PC-3 (cell line): ENCODE results near the gene PPP2R5E. TPM values are rescaled to one million over a fixed set of nuclear protein-coding genes. Genes with fewer than 3 reads are reported as not detected.

Experiments used
- ATAC-seq: fragments of 200-7000 bp; cut with Tn5 transposase; 2 replicates; pipeline ENCODE4 v1.9.1; 2020; ENCODE audit warnings: mild to moderate bottlenecking, moderate library complexity
- BruUV-seq: library from RNA; stranded (reverse); fragments of 400-500 nt; replicated peaks from 2 replicates; lab custom pipeline; 2021; lab: Mats Ljungman, UMichigan
- CTCF ChIA-PET: fragments of 300-600 bp; sonication (Branson Sonifier 250); formaldehyde crosslinking; loops from one replicate; lab custom pipeline; 2022; ENCODE audit warnings: antibody characterized with exemption; lab: Charles Lee
- POLR2A ChIA-PET: fragments of 300-600 bp; sonication (Branson Sonifier 250); formaldehyde crosslinking; loops from one replicate; lab custom pipeline; 2022; ENCODE audit warnings: antibody characterized with exemption; ENCODE audit not compliant: unreplicated experiment; lab: Charles Lee
- DNase-seq: peaks from one replicate; pipeline ENCODE4 v3.0.0-alpha.2; 2015
- H2AFZ ChIP-seq: fragments of 300-600 bp; sonication (generic); 2 replicates; pipeline ENCODE4 v1.6.0; 2016; ENCODE audit warnings: antibody characterized with exemption, low read length
- H3F3A ChIP-seq: fragments of 300-600 bp; sonication (generic); one replicate; pipeline ENCODE4 v1.6.0; 2017; ENCODE audit warnings: antibody characterized with exemption, low read length, control low read depth, mild to moderate bottlenecking; ENCODE audit not compliant: unreplicated experiment
- H3K27ac ChIP-seq: fragments of 300-600 bp; sonication (generic); 2 replicates; pipeline ENCODE4 v1.5.1; 2016; ENCODE audit warnings: mild to moderate bottlenecking, low read length
- H3K27me3 ChIP-seq: fragments of 300-600 bp; sonication (generic); 2 replicates; pipeline ENCODE4 v1.6.1; 2016; ENCODE audit warnings: low read length, mixed read lengths
- H3K36me3 ChIP-seq: fragments of 300-600 bp; sonication (generic); 2 replicates; pipeline ENCODE4 v1.6.1; 2016; ENCODE audit warnings: low read depth, mixed run types, low read length, mixed read lengths
- H3K4me1 ChIP-seq: fragments of 300-600 bp; sonication (generic); 2 replicates; pipeline ENCODE4 v1.5.1; 2016; ENCODE audit warnings: low read length; ENCODE audit not compliant: insufficient read depth
- H3K4me2 ChIP-seq: fragments of 300-600 bp; sonication (generic); 2 replicates; pipeline ENCODE4 v1.6.0; 2016; ENCODE audit warnings: low read length
- H3K4me3 ChIP-seq: fragments of 300-600 bp; sonication (generic); 2 replicates; pipeline ENCODE4 v1.5.1; 2016; ENCODE audit warnings: mild to moderate bottlenecking, low read length, mixed read lengths
- H3K79me2 ChIP-seq: fragments of 300-600 bp; sonication (generic); 2 replicates; pipeline ENCODE4 v1.6.1; 2017; ENCODE audit warnings: low read length, mixed read lengths
- H3K9ac ChIP-seq: fragments of 300-600 bp; sonication (generic); 2 replicates; pipeline ENCODE4 v1.6.0; 2016; ENCODE audit warnings: mild to moderate bottlenecking, low read length
- H3K9me2 ChIP-seq: fragments of 300-600 bp; sonication (generic); replicated peaks from 2 replicates; pipeline ENCODE4 v1.6.1; 2016; ENCODE audit warnings: mixed run types, low read length, mixed read lengths
- H3K9me3 ChIP-seq: fragments of 300-600 bp; sonication (generic); 2 replicates; pipeline ENCODE4 v1.6.1; 2016; ENCODE audit warnings: low read length, mixed read lengths
- H4K20me1 ChIP-seq: fragments of 300-600 bp; sonication (generic); 2 replicates; pipeline ENCODE4 v1.6.1; 2016; ENCODE audit warnings: low read length, mixed read lengths
- EZH2 ChIP-seq: fragments of 300-600 bp; sonication (generic); IDR thresholded peaks from one replicate; pipeline ENCODE4 v1.6.1; 2017; ENCODE audit warnings: antibody characterized with exemption, mild to moderate bottlenecking, low read length; ENCODE audit not compliant: unreplicated experiment
- EZH2phosphoT487 ChIP-seq: fragments of 300-600 bp; sonication (generic); IDR thresholded peaks from 2 replicates; pipeline ENCODE4 v1.6.1; 2018; ENCODE audit warnings: mild to moderate bottlenecking, antibody characterized with exemption, low read length, borderline replicate concordance
- intact Hi-C: fragments of 100-400 bp; cut with micrococcal nuclease; formaldehyde crosslinking; loops from 2 replicates; pipeline ENCODE4 v1.9.0; 2023
- total RNA-seq: library from RNA; depleted of rRNA; stranded (reverse); fragments of >200 nt; gene quantifications from 2 replicates; pipeline ENCODE4 v1.2.3, GENCODE V29; 2014
- TF ChIP-seq, protein P1 (sequence below): fragments of 300-600 bp; sonication (generic); conservative IDR thresholded peaks from 2 replicates; pipeline ENCODE4 v1.5.1; 2017; ENCODE audit warnings: antibody characterized with exemption, low read depth, mild to moderate bottlenecking, low read length

The PPP2R5E gene
- total RNA-seq, 1 experiment from 2014 or later = 17.2 TPM

DNA sequence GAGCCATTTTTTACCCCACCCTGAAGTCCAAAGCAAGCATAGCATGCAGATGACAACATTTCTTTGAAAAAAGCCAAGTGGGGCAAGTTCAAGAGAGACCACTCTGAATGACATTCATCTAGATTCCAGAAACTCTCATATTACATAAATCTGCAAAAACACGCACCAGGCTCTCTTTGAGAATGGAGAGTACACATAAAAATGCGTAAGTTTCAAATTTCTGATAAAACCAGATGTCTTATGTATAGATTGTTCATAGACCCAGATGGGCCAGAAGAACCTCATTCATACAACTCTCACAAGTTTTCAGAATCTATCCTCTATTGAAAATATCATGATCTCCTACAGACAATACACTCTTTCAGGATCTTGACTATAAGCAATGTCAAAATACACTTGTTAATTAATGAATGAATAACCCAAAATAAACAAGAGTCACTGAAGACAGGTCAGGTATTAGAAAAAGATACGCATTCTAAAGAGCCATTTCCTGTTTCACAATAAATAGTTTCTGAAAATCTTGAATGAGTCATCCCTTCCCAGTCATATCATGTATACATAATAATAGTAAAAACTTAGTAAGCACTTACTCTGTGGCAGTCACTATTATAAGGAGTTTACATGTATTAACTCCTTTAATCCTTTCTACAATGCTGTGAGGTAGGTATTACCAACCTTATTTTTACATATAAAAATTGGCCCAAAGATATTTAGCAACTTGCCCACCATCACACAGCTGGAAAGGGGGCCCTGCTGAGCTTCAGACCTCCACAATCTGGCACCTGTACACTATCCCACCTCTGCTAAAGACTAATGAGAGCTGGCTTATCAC lies 72.0 kb downstream of the PPP2R5E start:
- ChIA-PET CTCF (no interaction called here), POLR2A (no interaction called here)
- peaks cover 88% of the 10 kb centered on the region for H3K79me2 ChIP-seq
- H3F3A ChIP-seq = peaks cover 12% of the 10 kb centered on the region
- peak overlapping the region; percentile 25; the same call in 1 of the 2 replicates for H3K4me3 ChIP-seq
- H3K27ac ChIP-seq = peak overlapping the region; percentile 89
- no peaks in the 10 kb centered on the region for H3K9me3 ChIP-seq
- peak overlapping the region; percentile 42 for H3K9ac ChIP-seq
- BruUV-seq = no TSS peak
- intact Hi-C loops = loop anchor here (1.0 to 5.0 kb wide), 5 partner anchors 21 to 171 kb away; partner anchors contain the start of genes PPP2R5E and WDR89
- no peak overlapping the region for H2AFZ ChIP-seq
- peak; percentile 96 for DNase-seq
- ATAC-seq = peak; percentile 87
- peak overlapping the region; percentile 70 for H3K4me2 ChIP-seq
- TF ChIP-seq EZH2 (no peak), EZH2phosphoT487 (no peak)
- TF ChIP-seq, protein P1, sequence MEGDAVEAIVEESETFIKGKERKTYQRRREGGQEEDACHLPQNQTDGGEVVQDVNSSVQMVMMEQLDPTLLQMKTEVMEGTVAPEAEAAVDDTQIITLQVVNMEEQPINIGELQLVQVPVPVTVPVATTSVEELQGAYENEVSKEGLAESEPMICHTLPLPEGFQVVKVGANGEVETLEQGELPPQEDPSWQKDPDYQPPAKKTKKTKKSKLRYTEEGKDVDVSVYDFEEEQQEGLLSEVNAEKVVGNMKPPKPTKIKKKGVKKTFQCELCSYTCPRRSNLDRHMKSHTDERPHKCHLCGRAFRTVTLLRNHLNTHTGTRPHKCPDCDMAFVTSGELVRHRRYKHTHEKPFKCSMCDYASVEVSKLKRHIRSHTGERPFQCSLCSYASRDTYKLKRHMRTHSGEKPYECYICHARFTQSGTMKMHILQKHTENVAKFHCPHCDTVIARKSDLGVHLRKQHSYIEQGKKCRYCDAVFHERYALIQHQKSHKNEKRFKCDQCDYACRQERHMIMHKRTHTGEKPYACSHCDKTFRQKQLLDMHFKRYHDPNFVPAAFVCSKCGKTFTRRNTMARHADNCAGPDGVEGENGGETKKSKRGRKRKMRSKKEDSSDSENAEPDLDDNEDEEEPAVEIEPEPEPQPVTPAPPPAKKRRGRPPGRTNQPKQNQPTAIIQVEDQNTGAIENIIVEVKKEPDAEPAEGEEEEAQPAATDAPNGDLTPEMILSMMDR = no peak
- peaks cover 55% of the 10 kb centered on the region for H3K4me1 ChIP-seq
- H3K36me3 ChIP-seq = no peaks in the 10 kb centered on the region
- peaks cover 14% of the 10 kb centered on the region for H4K20me1 ChIP-seq
- no peaks in the 10 kb centered on the region for H3K9me2 ChIP-seq
- no peaks in the 10 kb centered on the region for H3K27me3 ChIP-seq

DNA sequence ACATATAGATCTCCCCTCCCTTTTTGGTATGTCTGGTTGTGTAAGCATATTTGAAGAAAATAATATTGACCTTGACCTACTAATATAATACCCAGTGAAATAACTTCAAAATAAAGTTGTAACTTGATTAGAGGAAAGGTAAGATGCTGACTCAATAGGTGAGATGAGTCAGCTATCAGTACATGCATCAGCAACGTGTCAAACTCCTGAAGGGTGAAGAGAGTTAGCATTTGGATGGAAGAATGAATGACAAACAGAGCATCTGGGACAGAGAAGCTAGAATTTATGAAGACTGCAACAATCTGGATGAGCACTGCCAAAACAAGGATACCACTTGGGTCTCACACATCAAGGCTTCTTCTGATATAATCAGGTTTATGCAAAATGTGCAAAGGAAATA lies 74.9 kb downstream of the PPP2R5E start:
- Histone ChIP-seq H3K79me2 (peaks cover 88% of the 10 kb centered on the region), H4K20me1 (peaks cover 14% of the 10 kb centered on the region), H3K4me2 (peak overlapping the region; percentile 21), H3K9me2 (no peaks in the 10 kb centered on the region), H3K36me3 (no peaks in the 10 kb centered on the region), H3K27me3 (no peaks in the 10 kb centered on the region), H3K9me3 (no peaks in the 10 kb centered on the region), H3K9ac (no peak overlapping the region), H3K27ac (peak overlapping the region; percentile 24), H2AFZ (no peak overlapping the region), H3K4me3 (no peak overlapping the region), H3K4me1 (peaks cover 55% of the 10 kb centered on the region), H3F3A (peaks cover 12% of the 10 kb centered on the region)
- BruUV-seq = no TSS peak
- peak; percentile 78 for DNase-seq
- ATAC-seq = peak; percentile 54
- POLR2A ChIA-PET = no interaction called here
- TF ChIP-seq EZH2phosphoT487 = no peak
- TF ChIP-seq EZH2 = no peak
- TF ChIP-seq, protein P1 = no peak
- CTCF ChIA-PET = no interaction called here
- intact Hi-C loops = no loop called here
